OCI-LY3 (cell line): Measurements from ENCODE around the gene SPP1.

Experiments
- CTCF ChIP-seq: fragments of 200-600, 300-600 bp; sonication (generic); IDR thresholded peaks from 2 replicates; pipeline ENCODE4 v1.5.1; 2014; ENCODE audit warnings: antibody characterized with exemption, low read length, low read depth
- EZH2phosphoT487 ChIP-seq: fragments of 200-600 bp; shearing (Covaris generic); IDR thresholded peaks from 2 replicates; pipeline ENCODE4 v1.6.1; 2018; ENCODE audit warnings: antibody characterized with exemption, mixed run types, low read depth

- TF ChIP-seq CTCF (no peak), EZH2phosphoT487 (no peak)
Observed at GRCh38 chr4:88014386-88014905, 38.9 kb downstream of the SPP1 start.
